H1 (cell line): ENCODE data around the gene MRC2. TPM values are rescaled to one million over a fixed set of nuclear protein-coding genes. Genes with fewer than 3 reads are reported as not detected.

Source experiments
- HDAC6 ChIP-seq: IDR thresholded peaks from one replicate; pipeline ENCODE4 v1.7.1; 2012; ENCODE audit warnings: low read depth, mild to moderate bottlenecking, inconsistent platforms, low read length, moderate library complexity
- JUND ChIP-seq: IDR thresholded peaks from 2 replicates; pipeline ENCODE4 v1.6.1; 2011; ENCODE audit warnings: mild to moderate bottlenecking, improper control_type of control experiment, low read length
- RBBP5 ChIP-seq: IDR thresholded peaks from 2 replicates; pipeline ENCODE4 v1.7.1; 2012; ENCODE audit warnings: low read depth, mild to moderate bottlenecking, inconsistent platforms, low read length, moderate library complexity, borderline replicate concordance
- SUZ12 ChIP-seq: fragments of 200-600 bp; sonication (generic); IDR thresholded peaks from 2 replicates; pipeline ENCODE4 v1.6.1; 2012; ENCODE audit warnings: mild to moderate bottlenecking, inconsistent platforms, low read length, moderate library complexity, mixed read lengths
- polyA plus RNA-seq, 7 experiments: library from polyadenylated mRNA; depleted of rRNA in 3 of 7; stranded (reverse) in 5 of 7; unstranded in 2 of 7; fragments of >200 nt in 5 of 7; fragments of 200-250 nt in 2 of 7; gene quantifications; 1 replicate in 5 of 7; 2 replicates in 1 of 7; 4 replicates in 1 of 7; pipeline versions ENCODE4 v1.2.1 to v1.2.3, GENCODE V29; 2011 to 2013; ENCODE audit warnings: missing spikeins in 2 of 7, mixed read lengths in 2 of 7
- total RNA-seq: library from RNA; stranded (reverse); fragmentation: NEBNext Ultra II Directional; extraction: Animal tissue kit (Norgen Biotek cat#: 25700); gene quantifications from 2 replicates; pipeline ENCODE4 v1.2.1, GENCODE V29; 2021
- TF ChIP-seq, protein P1 (sequence below): IDR thresholded peaks from 2 replicates; pipeline ENCODE4 v1.6.1; 2012; ENCODE audit warnings: low read length, inconsistent platforms

Gene MRC2
- total and polyA plus RNA-seq, 2 of the 8 experiments (the other 6 are each of a cell fraction or from before 2014, with no cell fraction given): 7.0 to 24.2 TPM

- TF ChIP-seq, protein P1, sequence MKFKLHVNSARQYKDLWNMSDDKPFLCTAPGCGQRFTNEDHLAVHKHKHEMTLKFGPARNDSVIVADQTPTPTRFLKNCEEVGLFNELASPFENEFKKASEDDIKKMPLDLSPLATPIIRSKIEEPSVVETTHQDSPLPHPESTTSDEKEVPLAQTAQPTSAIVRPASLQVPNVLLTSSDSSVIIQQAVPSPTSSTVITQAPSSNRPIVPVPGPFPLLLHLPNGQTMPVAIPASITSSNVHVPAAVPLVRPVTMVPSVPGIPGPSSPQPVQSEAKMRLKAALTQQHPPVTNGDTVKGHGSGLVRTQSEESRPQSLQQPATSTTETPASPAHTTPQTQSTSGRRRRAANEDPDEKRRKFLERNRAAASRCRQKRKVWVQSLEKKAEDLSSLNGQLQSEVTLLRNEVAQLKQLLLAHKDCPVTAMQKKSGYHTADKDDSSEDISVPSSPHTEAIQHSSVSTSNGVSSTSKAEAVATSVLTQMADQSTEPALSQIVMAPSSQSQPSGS: no peak
- TF ChIP-seq JUND (no peak), HDAC6 (no peak), RBBP5 (no peak), SUZ12 (no peak)
Observed at GRCh38 chr17:62708587-62708986, 81.1 kb downstream of the MRC2 start (continued).
